LNCAP (cell line): ENCODE measurements around the gene EFNB2.

Experiments used
- CTCF ChIP-seq: fragments of 450-650 bp; IDR thresholded peaks from 2 replicates; pipeline ENCODE4 v1.5.1; 2017; ENCODE audit warnings: mild to moderate bottlenecking

The EFNB2 gene

GRCh38 chr13:106535552-106536243, at the start of gene EFNB2:
Gene EFNB2 (minus strand): TSS chr13:106535662. CDS start chr13:106534964, 698 bp downstream.
- no peak for TF ChIP-seq CTCF

GRCh38 chr13:106581225-106581624, 45.8 kb upstream of the EFNB2 start:
- TF ChIP-seq CTCF = no peak

GRCh38 chr13:106575896-106576295, 40.4 kb upstream of the EFNB2 start:
- no peak for TF ChIP-seq CTCF

- no peak for TF ChIP-seq CTCF
Measured at GRCh38 chr13:106573868-106574267, 38.4 kb upstream of the EFNB2 start.

GRCh38 chr13:106573284-106573846, 37.9 kb upstream of the EFNB2 start:
- no peak for TF ChIP-seq CTCF

- no peak for TF ChIP-seq CTCF
Measured at GRCh38 chr13:106570299-106570852, 34.9 kb upstream of the EFNB2 start.

GRCh38 chr13:106569233-106570095, 34.0 kb upstream of the EFNB2 start:
- no peak for TF ChIP-seq CTCF
